GM12878 (cell line): ENCODE data around the gene ERC1.

ENCODE experiments used
- CREB1 ChIP-seq: IDR thresholded peaks from 2 replicates; pipeline ENCODE4 v1.6.1; 2012; ENCODE audit warnings: low read depth, mild to moderate bottlenecking, inconsistent platforms
- CTCF ChIP-seq, 3 experiments: IDR thresholded peaks in 2 of 3; conservative IDR thresholded peaks in 1 of 3; 2 replicates each; pipeline ENCODE4 v1.5.1; 2011; ENCODE audit warnings: low read depth in 3 of 3, low read length in 3 of 3, mild to moderate bottlenecking in 3 of 3, control low read depth in 2 of 3, moderate library complexity in 2 of 3, inconsistent platforms in 1 of 3, mixed read lengths in 1 of 3; ENCODE audit not compliant: control insufficient read depth in 2 of 3, insufficient read depth in 1 of 3; ENCODE audit errors: extremely low read depth in 1 of 3
- POLR2A ChIP-seq: IDR thresholded peaks from 2 replicates; pipeline ENCODE4 v1.6.1; 2011; ENCODE audit warnings: low read depth, mild to moderate bottlenecking, low read length
- USF2 ChIP-seq: IDR thresholded peaks from 2 replicates; pipeline ENCODE4 v1.6.1; 2011; ENCODE audit warnings: low read depth, low read length, improper control_type of control experiment, borderline replicate concordance

- TF ChIP-seq USF2 = no peak
- TF ChIP-seq CTCF (IDR thresholded peaks at IDR 0.05 in 2 of 3, conservative IDR thresholded peaks at IDR 0.05 in 1 of 3; ENCODE audit: control insufficient read depth in 2 of 3, extremely low read depth in 1 of 3, insufficient read depth in 1 of 3, low read depth in 3 of 3, low read length in 3 of 3) = no peak
- TF ChIP-seq POLR2A = no peak
- TF ChIP-seq CREB1 = no peak
Observed at GRCh38 chr12:1300460-1300859, 309.4 kb downstream of the ERC1 start.
